Embryonic facial prominence (tissue), 1 donor: ENCODE results near the gene ARHGAP31.

Source experiments
- DNase-seq: peaks from one replicate; pipeline ENCODE4 v3.0.0-alpha.2; 2016; ENCODE audit errors: extremely low spot score

Gene ARHGAP31

DNA sequence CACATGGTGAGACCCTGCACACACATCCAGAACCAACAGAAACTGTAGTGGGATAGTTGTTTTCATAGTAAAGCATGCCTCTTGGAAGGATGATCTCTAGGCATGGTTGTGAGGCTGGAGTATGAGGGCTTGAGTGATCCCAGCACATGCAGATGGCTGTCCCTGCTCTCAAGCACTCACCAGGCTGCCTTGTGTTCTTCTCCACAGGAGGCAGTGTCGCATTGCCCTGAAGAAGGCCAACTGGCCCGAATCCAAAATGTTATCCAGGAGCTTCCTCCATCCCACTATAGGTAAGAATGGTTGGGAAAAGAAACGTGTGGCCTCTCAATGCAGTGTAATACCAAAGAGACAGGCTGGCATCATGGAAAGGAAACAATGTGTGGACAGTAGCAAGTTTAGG is 86.5 kb downstream of the ARHGAP31 start:
- no peak for DNase-seq

DNA sequence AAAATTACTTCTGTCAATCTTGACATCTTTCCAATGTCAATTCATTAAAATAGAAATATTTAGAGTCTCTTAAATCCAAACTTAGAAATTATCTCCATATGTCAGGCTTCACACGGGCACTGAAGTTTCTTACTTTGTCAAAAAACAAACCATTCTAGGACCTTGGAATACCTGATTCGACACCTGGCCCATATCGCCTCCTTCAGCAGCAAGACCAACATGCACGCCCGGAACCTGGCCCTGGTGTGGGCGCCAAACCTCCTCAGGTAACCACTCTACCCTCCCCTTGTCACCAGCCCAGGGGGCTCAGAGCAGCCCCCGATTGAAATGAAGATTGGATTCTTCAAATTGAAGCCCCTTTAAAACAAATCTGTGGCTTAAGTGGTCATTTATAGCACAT is 88.0 kb downstream of the ARHGAP31 start:
- DNase-seq: no peak

DNA sequence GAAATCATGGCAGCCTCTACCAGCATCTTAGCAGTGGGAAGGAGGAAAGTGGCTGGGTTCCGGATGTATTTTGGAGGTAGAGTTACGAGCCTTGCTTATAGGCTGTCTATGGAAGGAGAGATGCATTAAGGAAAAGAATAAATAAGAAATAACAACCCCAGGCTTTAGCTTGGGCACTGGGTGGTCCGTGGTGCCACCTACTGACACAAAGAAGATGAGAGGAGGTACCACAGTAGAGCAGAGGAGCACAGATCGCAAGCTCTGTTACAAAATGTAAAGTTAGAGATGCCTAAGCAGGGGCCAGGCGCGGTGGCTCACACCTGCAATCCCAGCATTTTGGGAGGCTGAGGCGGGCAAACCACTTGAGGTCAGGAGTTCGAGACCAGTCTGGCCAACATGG is 94.4 kb downstream of the ARHGAP31 start:
- DNase-seq: no peak

DNA sequence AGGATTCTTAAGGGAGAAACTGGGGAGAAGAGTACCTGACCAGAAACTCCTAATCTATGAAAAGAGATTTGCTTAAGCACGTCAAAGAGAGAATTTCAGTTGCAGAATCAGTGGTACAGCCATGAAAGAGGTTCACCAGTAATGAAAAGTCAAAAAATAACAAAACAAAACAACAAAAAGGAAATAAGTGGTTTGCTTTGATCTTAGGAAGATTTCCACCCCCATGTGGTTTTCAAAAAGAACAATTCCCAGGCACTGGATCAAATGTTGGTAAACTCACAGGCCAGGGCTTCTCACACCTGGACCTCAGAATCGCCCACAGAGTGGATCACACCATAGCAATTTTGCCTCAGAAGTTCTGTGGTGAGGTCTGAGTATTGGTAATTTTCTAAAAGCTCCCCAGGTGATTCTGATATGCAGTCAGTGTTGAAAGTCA is 101.8 kb downstream of the ARHGAP31 start:
- no peak for DNase-seq

DNA sequence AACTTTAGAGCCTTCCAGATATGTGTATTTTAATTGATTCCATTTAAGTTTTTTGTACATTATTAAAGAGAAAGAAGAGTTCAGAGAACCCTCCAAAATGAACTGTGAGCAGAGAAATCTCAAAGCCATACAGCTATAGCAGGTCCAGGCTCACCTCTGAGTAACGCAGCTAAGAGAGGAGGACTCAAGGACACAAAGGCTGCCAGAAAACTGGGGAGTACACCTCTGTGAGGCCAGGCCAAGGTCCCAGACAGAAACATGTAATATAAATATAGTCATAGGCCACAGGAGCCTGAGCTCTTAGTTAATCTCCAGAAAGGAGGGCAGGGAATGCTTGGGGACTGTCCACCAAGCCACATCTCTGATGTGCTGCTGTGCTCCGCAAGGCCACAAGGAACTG is 102.7 kb downstream of the ARHGAP31 start:
- DNase-seq: no peak

DNA sequence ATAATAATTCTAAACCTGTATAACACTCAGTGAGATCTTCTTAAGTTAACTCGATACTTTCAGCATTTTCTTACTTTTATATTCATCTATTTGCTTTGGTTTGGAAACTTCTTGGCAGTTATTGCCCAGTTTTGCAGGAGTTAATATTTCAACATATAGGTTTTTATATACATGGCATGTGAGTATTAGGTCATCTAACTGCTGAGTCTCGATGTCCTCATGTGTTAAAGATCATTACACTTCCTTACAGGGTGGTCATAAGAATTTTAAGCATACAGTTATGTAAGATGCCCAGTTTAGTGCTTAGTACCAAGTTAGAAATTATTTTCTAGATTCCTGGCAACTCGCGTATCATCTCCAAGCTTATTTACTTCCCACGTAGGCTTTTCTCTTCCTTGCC is 106.3 kb downstream of the ARHGAP31 start:
- no peak for DNase-seq

DNA sequence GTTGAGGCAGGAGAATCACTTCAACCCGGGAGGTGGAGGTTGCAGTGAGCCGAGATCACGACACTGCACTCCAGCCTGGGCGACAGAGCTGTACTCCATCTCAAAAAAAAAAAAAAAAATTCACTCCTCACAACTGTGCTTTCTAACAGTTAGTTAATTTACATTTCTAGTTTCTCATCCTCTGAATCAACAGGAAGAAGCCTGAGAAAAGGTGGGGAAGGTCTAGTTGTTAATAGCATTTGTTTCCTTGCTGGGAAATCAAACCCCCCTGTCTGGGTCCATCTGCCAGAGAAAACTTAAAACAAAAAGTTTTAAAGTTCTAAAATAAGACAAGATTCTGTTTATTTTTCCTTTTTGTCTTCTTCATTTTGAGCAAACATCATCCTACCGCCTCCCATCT is 106.9 kb downstream of the ARHGAP31 start:
- no peak for DNase-seq

DNA sequence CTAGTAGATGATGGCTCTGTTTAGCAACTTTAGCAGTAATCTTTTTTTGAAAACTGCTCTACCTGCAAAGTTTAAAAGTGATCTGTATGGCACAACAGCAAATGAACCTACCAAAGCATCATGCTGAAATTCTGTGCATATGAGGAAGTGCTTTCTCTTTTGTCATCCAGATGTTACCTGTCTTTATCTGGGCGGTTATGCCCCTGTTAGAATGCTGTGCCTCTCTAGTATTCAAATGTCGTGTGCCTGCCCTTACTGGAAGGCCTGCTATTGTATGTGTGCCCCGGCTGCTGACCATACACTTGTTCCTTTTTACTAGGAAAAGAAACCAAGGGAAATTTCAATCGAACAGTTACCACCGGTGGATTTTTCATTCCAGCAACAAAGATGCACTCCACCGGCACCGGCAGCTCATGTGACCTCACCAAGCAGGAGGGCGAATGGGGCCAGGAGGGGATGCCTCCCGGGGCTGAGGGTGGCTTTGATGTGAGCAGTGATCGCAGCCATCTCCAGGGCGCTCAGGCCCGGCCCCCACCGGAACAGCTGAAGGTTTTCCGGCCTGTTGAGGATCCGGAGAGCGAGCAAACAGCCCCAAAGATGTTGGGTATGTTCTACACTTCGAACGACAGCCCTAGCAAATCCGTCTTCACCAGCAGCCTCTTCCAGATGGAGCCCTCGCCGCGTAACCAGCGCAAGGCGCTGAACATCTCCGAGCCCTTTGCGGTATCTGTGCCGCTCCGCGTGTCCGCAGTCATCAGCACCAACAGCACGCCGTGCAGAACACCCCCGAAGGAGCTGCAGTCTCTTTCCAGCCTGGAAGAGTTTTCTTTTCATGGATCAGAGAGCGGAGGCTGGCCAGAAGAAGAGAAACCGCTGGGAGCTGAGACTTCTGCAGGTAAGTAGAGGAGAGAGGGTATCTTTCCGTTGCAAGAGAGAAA is 107.6 kb downstream of the ARHGAP31 start:
- DNase-seq: no peak

DNA sequence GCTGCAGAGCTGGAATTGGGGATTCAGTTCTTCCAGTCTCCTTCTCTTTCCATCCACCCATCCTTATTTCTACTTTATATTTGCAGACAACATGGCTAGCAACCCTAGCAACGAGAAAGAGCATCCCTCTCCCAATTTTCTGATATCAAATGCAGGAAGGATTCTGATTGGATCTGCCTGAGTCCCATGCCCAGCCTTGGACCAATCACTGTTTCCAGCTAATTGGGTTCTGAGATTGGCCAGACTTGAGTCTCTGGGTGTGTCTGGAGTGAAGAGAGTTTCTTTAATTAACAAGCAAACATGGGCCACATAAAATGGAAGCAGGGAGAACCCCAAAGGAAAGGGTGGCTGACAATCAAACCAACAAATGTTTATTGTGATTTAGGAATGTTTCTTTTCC is 108.6 kb downstream of the ARHGAP31 start:
- DNase-seq: no peak

DNA sequence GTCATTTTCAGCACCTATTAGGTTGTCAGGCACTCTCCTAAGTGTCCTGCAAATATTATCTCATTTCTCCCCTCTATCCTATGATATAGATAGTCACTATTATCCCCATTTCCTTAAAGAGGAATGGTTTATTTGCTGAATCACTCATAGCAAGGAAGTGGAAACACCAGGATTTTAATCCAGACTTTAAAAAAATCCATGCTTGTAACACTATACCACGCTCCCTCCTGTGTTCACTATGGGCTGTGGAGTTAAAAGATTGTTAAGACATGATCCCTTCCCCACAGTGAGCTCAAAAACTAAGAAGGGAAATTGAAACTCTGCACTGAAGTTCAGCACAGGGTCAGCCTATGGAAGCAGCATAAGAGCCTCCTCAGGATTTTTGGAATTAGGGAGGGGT is 109.0 kb downstream of the ARHGAP31 start:
- no peak for DNase-seq

DNA sequence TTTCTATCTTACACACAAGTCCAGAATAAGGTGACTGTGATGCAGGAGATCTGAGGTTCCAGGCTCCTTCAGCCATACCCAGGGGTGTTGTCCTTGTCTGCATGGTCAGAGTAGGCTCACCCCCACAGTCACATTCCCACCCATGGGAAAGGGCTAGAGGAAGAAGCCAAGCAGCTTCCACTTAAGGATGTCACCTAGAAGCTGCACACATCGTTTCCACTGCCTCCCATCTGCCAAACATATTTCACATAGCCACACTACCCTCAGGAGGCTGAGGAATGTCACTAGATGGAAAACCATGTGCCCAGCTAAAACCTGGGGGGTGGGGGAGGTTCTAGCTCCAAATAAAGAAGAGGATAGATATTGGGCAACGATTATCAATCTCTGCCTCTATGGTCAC is 111.1 kb downstream of the ARHGAP31 start:
- no peak for DNase-seq

DNA sequence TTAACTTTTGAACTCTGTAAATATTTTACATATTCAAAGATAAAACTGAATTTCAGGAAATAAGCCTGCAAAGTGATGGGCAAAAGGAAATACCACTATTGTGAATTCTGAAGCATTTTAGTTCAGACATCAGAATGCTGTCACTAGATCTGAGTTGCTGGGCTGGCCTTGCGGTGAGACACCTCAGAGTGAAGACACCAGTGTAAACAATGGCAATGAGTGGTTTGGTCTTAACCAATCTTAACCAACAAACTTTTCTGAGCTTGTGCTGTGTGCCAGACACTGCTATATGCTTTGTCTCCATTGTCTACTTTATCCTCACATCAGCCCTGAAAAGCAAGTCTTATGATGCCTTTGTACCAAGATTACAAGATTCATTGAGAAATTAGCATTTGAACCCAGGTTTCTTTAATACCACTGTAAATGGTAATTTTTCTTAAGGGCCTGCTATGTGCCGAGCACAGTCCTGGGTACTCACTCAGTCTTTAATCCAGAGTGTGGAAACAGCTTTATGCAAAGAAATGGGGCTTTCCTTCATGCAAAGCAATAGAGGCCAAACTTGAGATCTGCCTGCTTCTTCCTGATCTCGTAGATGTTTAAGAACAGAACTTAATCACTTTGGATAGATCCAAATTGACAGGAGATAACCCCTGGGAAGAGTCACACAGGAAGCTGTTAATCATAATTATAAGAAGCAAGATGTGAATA is 114.2 kb downstream of the ARHGAP31 start:
- DNase-seq: no peak

DNA sequence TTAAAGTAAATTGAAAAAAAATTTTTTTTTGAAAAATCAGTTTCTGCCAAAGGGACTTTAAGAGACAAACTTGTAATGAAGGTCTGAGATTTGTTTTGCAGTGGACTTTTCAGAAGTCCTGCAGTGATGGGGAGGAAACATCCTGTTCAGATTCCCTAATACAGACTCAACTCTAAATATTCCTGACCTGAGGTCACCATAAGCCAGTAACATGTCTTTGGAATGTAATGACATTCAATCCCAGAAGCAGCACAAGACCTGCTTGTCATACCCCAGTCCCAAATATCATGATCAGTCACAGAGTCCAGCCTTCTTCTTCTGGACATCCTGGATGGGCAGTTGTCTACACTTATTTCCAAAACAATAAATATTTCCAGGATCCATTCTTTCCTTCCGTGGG is 115.7 kb downstream of the ARHGAP31 start:
- no peak for DNase-seq

DNA sequence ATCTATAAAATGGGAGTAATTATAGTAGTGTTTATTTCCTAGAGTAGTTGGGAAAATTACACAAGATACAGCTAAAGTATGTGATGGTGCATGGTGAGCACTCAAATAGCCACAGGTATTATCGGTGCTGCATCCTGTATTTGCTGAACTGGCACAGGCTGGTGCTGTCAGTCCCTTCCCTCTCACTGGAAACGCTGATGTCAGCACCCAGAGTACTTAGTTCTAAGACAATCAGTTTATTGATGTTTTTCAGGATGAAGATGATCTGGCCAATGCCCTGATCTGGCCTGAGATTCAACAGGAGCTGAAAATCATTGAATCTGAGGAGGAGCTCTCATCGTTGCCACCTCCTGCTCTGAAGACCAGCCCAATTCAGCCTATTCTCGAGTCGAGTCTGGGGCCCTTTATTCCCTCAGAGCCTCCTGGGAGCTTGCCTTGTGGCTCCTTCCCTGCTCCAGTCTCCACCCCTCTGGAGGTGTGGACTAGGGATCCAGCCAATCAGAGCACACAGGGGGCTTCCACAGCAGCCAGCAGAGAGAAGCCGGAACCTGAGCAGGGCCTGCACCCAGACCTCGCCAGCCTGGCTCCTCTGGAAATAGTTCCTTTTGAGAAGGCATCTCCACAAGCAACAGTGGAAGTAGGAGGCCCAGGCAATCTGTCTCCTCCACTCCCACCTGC is 119.6 kb downstream of the ARHGAP31 start:
- DNase-seq: no peak

DNA sequence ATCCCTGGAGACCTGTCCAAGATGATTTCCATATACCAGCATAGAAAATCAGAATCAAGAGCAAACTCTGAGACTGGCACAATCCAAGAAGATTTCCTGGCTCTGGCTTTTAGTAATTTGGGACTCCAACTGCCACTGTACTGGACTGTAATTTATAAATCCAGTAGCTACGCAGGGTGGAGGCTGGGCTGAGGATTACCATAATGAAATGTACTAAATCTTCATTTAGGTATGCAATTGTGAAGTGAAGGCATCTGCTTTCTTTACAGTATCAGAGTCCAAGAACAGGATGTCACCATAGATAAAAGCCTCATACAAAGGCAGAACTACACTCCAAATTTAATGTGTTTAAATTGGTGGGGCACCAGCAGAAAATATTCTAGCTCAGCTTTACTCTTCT is 122.7 kb downstream of the ARHGAP31 start:
- no peak for DNase-seq

DNA sequence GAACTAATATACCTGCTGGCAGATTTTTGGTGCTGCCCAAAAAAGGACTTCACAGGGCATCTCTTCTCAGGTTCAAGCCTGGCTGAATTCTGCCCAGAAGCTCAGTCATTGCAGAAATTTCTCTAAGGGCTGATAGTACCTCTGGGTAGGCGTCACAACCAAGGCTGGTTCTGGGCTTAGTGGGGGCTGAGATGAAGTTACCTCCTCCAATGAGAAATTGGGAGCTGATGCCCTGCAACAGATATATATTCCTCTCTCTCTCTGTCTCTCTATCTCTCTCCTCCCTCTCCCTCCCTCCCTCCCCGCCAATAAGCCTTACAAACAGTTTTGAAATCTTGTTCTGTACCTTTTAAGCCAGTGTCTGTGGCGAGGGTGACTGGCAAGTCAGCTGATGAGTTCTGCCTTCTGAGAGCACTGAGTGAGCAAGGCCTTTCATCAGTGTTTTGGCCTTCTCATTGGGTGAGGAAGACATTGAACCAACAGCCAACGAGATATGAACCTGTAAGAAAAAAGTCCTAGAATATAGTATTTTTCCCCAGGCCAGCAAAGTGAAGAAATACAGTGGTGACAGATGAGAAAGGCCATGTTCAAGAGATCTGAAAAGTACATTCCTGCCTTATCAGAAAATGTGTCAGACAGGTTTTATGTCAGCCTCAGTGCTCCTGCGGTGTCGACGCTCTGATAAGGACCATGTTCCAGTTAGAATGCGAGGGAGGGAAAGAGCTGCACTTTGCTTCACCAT is 123.8 kb downstream of the ARHGAP31 start:
- no peak for DNase-seq

DNA sequence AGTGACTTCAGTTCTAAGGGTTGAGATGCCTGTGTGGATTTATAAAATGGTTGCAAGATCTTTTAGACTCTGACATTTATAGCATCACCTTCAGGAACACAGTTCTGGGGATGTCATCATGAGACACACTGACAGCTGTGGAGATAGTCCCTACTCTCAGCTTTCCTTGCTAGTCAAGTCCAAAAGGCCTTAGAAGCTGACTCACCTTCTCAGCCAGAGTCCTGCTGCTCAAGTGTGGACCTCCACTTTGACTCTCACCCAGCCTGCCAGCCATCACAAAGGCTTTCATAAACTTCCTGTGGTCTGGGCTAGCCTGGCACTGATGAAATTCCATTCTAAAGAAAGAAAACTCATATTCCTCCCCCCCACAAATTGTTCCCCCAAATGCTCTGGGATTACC is 124.5 kb downstream of the ARHGAP31 start:
- DNase-seq: no peak

DNA sequence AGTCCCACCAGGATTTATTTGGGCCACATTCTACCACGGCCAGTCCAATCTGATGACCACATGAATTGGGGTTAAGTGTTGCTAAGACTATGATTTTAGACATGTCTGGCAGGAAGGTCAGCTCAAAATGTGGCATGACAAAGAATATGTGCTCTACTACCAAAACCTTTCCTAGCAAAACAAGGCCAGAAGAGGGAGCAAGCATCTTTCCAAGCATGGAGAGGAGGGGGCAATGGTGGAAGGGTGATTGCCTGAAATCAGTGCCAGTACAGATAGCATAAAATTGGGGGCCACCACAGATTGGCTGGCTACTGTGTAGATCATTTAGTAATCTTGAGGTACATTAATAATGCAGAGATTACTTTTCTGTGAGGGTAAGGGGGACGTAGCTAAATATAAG is 126.0 kb downstream of the ARHGAP31 start:
- no peak for DNase-seq

DNA sequence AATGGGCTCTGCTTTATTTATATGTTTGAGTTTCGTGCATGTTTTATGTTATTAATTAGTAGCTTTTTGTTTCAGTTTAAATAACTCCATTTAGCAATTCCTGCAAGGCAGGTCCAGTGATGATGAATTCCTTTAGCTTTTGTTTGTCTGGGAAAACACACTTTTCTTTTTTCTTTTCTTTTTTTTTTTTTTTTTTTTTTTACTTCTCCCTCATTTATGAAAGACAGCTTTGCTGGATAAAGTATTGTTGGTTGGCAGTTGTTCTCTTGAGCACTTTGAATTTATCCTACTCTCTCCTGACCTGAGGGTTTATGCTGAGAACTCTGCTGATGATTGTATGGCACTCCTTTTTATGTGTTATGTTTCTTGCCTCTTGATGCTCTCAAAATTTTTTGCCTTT is 133.5 kb downstream of the ARHGAP31 start:
- no peak for DNase-seq

DNA sequence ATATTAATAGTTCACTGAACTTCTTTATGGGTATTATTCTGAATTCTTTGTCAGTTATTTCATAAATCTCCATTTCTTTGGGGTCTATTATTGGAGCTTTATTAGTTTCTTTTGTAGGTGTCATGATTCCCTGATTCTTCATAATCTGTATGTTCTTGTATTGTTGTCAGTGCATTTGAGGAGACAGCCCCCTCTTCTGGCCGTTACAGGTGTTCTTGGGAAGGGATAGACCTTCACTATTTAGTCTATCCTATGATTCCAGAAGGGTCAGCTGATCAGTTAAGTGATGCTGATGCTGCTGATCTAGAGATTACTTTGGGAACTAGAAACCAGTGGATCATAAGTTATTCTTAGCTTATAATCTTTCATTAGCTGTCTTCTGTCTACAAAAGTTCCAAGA is 134.4 kb downstream of the ARHGAP31 start:
- no peak for DNase-seq

DNA sequence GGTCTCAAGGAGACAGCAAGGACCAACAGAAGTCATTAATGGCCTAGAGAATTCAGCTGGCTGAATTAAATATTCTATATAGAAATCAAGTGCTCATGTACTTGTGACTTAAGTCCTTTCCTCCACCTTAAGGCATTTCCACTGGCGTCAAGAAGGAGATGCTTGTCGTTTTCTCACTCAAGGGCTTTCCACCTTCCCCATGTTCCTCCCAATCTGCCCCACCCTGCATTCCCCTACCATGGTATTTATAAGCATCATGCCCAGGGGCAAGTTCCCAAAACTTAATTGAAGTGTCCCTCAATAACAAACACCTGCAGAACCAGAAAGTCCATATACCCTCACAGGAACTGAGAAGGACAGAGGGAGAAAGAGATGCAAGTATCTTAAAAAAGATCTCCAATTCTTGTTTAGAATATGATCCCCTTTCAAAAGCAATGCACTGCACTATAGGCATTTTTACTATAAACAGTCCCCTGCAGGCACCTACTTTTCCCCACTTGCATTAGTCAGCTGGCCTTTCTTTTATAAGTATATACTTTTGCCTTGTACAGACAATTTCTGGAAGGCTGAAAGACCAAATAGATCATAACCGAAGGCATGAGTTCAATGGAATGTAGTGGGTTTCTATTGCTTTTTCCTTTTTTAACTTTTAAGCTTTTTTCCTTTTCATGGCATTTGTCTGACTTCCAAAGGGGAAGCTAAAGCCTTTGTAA is 139.6 kb downstream of the ARHGAP31 start:
- no peak for DNase-seq
